ENCODE results near the gene KRT40. TPM values are rescaled to one million over a fixed set of nuclear protein-coding genes. Genes with fewer than 3 reads are reported as not detected.

KRT40 gene
- total and polyA plus RNA-seq, 2 of the 8 experiments (the other 6 are each of a cell fraction or from before 2014, with no cell fraction given) = not detected

DNA sequence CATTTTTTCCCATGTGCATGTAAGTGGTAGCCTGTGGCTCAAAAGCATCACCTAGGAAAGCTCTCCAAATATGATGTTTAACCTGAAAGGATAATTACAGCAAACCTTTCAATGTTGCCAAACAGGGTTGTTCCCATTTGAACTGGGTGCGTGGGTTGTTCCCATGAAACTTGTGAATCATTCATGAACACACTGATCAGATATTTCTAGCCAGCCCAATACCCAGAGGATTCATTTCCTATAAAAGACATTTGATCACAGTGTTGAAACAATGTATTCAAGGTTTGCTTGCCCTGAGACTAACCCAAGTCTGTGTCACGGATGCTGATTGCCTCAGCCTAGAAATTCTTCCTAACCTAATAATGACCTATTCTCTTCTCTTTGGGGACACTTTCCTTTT lies 30.2 kb downstream of the KRT40 start:
- FAIRE-seq = no peak
- TF ChIP-seq TBP (IDR thresholded peaks at IDR 0.05; ENCODE audit: low read depth, low read length) (no peak), KDM1A (IDR thresholded peaks at IDR 0.05; ENCODE audit: borderline replicate concordance, low read length) (no peak), POLR2AphosphoS5 (IDR thresholded peaks at IDR 0.05; ENCODE audit: low read depth, low read length) (no peak), ATF2 (IDR thresholded peaks at IDR 0.05; ENCODE audit: low read length) (no peak), CREB1 (IDR thresholded peaks at IDR 0.05) (no peak), GTF2F1 (IDR thresholded peaks at IDR 0.05; ENCODE audit: borderline replicate concordance, low read depth, low read length) (no peak), KDM5A (IDR thresholded peaks at IDR 0.05; ENCODE audit: low read length) (no peak), JUN (IDR thresholded peaks at IDR 0.05; ENCODE audit: low read depth, low read length) (no peak), ZNF274 (IDR thresholded peaks at IDR 0.05; ENCODE audit: borderline replicate concordance, extremely low read depth, low read length) (no peak), PHF8 (conservative IDR thresholded peaks at IDR 0.05; ENCODE audit: low read depth, low read length) (no peak), NRF1 (IDR thresholded peaks at IDR 0.05; ENCODE audit: low read depth, low read length) (no peak), TCF12 (IDR thresholded peaks at IDR 0.05; ENCODE audit: low read depth, low read length) (no peak), MAX (IDR thresholded peaks at IDR 0.05) (no peak), RBBP5 (IDR thresholded peaks at IDR 0.05; ENCODE audit: borderline replicate concordance, low read depth, low read length) (no peak)

More for the DNA sequence above, 30.2 kb downstream of the KRT40 start:
- Histone ChIP-seq H4K91ac (replicated peaks; ENCODE audit: insufficient read length, low read length) (no peak overlapping the region), H2BK12ac (ENCODE audit: low read depth, low read length) (no peak overlapping the region), H4K5ac (ENCODE audit: insufficient read length, low read depth, low read length) (no peak overlapping the region), H3K79me2 (ENCODE audit: control insufficient read depth in 1 of 2, insufficient read depth in 2 of 2, low read length in 2 of 2) (no peaks in the 10 kb centered on the region), H3K18ac (ENCODE audit: extremely low read depth, low read length) (no peak overlapping the region), H3K23ac (ENCODE audit: insufficient read length) (no peak overlapping the region), H3K36me3 (ENCODE audit: control insufficient read depth in 2 of 4, insufficient read depth in 4 of 4, low read length in 3 of 4) (no peaks in the 10 kb centered on the region), H3K27me3 (replicated peaks in 1 of 4; ENCODE audit: control insufficient read depth in 3 of 4, extremely low read depth in 1 of 4, insufficient read depth in 3 of 4, low read length in 3 of 4) (no peaks in the 10 kb centered on the region), H3K79me1 (ENCODE audit: low read depth, low read length) (no peaks in the 10 kb centered on the region), H3K4ac (replicated peaks; ENCODE audit: insufficient read length, low read depth, low read length) (no peak overlapping the region), H3K4me2 (ENCODE audit: insufficient read depth in 1 of 2, low read depth in 2 of 2, low read length in 2 of 2) (no peak overlapping the region), H2BK20ac (ENCODE audit: low read length) (no peak overlapping the region), H3K27ac (ENCODE audit: low read depth, low read length) (no peak overlapping the region), H2BK5ac (ENCODE audit: low read depth, low read length) (no peak overlapping the region), H2AK5ac (ENCODE audit: low read depth, low read length) (no peak overlapping the region), H4K8ac (ENCODE audit: extremely low read depth, insufficient read depth, low read length) (no peak overlapping the region), H3K4me3 (ENCODE audit: extremely low read depth in 1 of 4, insufficient read depth in 2 of 4, low read depth in 3 of 4, low read length in 4 of 4) (no peak overlapping the region), H3K4me1 (replicated peaks in 1 of 4; ENCODE audit: control insufficient read depth in 3 of 4, insufficient read depth in 4 of 4, low read length in 3 of 4) (peaks cover 0 to 7% (median 0%) of the 10 kb centered on the region in 4 experiments; a peak in 2 of 7 replicates), H3K56ac (replicated peaks; ENCODE audit: insufficient read length, low read depth, low read length) (no peak overlapping the region), H4K20me1 (replicated peaks in 1 of 2; ENCODE audit: control insufficient read depth in 1 of 2, insufficient read depth in 2 of 2, low read length in 2 of 2) (no peaks in the 10 kb centered on the region), H2BK120ac (replicated peaks; ENCODE audit: low read depth, low read length) (no peak overlapping the region), H3K14ac (ENCODE audit: insufficient read length) (no peak overlapping the region), H2AFZ (ENCODE audit: low read length) (no peak overlapping the region), H3K9me3 (ENCODE audit: insufficient read depth in 2 of 2, low read depth in 1 of 2, low read length in 1 of 2) (no peaks in the 10 kb centered on the region), H3K9ac (replicated peaks in 1 of 4; ENCODE audit: extremely low read depth in 1 of 4, low read depth in 3 of 4, low read length in 3 of 4) (no peak overlapping the region), H2BK15ac (ENCODE audit: low read length) (no peak overlapping the region), H3K23me2 (ENCODE audit: low read depth, low read length) (no peaks in the 10 kb centered on the region)
- DNase-seq (ENCODE audit: low read depth in 1 of 2, low spot score in 2 of 2) = no peak
- ChIA-PET CTCF (ENCODE audit: partially characterized antibody) (interaction anchor here (1.6 to 1.9 kb wide), 2 partner anchors 9 to 10 kb away, joined by 3 to 6 read pairs; no protein-coding TSS in a partner anchor), POLR2A (ENCODE audit: partially characterized antibody) (no interaction called here)
- WGBS, 2 experiments (ENCODE audit: extremely low coverage in 1 of 2, insufficient coverage in 1 of 2, insufficient read length in 1 of 2, insufficient replicate concordance in 2 of 2, low coverage in 1 of 2, low lambda C conversion rate in 2 of 2, missing lambda C conversion rate in 1 of 2) = 94% methylated on average over 2 of the region's 2 CpGs; no CpG with 5 or more reads in 1 of the 2 experiments

Data from H1 (cell line).